ENCODE data around the gene NAA60.
"Not testable (repeated sequence)": the region's sequence is repeated elsewhere in the genome, so short reads cannot be mapped to it uniquely, and the experiment has no call there.

NAA60 gene

DNA sequence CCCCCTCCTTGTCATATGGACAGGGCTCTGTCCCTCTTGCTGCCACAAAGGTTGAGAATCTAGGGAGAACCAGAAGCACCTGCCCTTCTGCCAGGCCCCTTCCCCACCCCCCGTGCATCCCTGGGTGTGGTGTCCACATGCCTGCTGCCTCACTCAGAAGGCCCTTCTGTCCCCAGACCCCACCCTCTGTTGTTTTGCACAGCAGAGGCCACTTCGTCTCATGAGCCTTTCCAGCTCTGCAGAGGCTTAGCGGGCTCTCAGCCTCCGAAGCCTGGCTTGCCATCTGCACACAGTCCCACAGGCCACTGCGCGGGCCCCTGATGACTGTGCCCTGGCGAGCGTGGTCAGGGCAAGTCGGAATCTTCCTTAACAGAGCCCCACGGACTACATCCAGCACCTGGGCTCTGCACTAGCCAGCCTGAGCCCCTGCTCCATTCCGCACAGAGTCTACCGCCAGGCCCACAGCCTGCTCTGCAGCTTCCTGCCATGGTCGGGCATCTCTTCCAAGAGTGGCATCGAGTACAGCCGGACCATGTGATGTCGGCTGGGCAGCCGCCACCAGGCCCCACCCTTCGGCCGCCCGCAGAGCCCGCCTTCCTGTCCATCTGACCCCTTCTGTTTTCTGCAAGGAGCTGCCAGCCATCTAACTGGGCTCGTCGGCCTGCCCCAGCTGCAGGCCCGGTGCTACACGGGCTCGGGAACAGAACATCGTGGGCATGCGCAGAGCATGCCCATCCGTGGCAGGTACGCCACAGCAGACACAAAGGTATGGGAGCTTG, 41.0 kb downstream of the NAA60 start:
- DNase-seq = no peak

DNA sequence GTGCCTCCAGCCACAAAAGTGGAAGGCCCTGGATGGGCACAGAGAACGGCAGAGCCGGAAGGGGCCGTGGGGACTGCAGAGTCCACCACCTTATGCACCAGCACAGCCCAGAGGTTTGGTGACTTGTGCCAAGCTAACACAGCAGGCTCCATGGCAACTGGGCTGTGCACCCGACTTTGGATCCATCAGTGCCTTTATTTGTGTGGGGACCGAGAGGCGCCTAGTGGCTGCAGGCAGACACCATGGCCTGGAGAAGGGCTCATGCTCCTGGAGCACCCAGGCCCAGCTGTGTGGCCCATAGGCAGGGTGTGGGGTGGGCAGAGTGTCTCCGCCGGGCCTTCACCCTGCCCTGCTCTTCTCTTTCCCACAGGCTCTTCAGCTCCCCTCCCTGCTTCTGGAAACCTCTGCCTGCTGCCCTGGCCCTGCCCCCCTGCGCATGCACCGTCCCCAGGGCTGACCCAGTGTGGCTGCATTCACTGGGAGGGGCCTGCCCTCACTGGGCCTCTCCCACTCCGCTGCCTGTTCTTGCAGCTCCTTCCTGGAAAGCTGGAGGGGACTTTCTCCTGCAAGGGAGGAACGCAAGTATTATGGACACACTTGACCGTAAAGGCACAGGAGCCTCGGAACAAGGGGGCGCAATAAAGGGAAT, 41.7 kb downstream of the NAA60 start:
- no peak for DNase-seq

DNA sequence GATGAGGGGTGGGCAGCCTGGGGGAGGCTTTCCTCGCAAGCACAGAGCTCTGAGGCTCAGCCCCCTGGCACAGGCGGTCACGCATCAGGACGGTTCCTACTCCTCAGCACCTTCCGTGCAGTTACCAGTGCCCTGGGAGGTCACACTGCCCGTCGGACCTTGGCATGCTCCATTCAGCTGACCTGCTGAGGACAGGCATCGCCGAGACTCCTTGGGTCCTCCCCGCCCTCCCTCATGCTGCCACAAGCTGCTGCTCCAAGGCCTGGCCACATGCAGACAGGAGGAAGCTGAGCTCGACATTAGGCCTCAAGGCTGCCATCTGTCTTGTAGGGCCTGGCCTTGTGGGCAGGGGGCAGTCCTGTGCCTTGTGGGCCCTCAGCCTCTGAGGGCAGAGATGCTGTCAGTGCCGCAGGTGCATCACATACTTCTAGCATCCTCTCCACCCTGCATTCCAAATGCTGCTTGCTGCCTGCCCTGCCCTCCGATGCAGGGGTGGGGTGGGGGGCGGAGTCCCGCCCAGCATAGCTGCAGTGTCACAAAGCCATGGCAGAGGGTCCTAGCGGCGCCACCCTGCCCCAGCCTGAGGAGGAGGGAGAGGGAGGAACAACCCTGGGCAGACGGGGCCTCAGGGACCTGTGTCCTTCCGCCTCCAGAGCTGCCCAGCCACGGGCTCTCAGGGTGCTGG, 42.5 kb downstream of the NAA60 start:
- no peak for DNase-seq

DNA sequence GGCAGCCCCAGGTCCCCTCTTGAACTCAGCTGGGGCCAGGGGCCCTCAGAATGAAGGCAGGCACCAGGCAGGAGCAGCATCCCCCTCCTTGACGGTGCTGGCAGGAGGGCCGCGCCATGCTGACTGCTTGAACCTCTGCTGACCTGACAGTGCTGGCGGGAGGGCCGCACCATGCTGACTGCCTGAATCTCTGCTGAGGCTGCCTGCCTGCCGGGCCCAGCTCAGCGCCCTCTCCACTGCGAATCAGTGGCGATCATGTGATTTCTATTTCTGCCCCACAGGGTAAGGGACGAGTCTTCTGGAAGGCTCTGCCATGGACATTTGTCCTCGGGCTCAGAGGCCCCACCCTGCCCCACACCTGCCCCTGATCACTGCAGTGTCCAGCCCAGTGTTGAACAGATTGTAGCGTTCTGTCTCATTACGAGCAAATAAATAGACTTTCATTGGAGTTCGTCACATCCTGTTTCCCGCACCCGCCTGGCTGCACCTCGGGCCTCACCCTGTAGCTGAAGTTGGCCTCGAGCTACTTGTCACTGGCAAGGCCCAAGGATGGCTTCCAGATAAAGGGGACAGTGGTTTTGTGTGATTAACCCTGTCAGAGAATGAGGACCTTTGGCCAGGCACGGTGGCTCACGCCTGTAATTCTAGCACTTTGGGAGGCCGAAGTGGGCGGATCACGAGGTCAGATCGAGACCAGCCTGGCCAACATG, 43.2 kb downstream of the NAA60 start:
- DNase-seq = no peak

DNA sequence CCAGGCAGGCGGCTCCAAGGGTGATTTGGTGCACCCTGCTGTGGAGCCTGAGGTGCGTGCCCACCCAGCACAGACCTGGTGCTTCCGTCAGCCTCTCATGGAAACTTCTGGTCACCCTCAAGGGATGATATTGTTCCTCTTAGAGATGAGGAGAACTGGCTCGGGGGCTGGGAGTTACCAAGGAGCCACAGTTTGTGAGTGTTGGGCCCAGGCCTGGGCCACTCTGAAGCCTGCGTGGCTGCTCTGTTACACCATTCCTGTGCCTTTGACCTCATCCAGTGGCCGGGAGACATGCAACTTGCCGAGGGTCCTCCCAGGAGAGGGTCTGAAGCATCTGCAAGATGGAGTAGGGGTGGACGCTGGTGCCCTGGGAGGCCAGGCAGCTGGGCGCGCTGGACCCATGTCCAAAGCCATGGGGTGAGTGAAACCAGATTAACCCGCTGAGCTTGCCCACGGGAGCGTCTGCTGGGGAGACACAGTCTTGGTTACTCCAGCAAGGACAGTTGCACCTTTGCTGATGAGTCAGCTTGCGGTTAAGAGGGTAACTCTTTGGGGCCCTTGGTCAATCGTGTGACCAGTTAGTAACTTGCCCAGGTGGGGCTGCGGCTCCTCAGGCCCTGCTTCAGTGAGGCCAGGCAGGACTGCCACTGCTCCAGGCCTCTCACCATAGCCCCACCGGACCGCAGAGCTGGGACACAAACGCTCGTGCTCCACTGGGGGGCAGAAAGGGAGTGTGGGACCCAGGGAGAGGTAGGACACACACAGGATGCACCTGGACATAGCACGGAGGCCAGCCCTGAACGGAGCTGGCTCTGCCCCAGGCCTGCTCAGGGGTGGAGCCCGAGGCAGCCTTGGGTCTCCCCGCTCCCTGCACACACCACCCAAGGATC, 44.3 kb downstream of the NAA60 start:
- no peak for DNase-seq

DNA sequence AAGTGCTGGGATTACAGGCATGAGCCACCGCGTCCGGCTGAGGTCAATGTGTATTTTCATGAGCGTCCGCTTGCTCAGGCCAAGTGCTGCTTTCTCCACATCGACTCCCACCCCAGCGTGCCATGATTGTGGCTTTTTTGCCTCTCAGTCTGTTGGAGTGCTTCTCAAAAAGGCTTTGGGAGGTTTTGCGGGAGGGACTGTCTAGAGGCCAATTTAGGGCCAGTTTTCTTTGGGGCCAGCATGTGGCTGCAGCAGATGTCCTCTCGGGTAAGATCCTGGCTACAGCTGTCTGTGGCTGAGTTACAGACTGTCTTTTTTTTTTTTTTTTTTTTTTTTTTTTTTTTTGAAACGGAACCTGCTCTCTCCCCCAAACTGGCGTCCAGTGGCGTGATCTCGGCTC, 45.3 kb downstream of the NAA60 start:
- no peak for DNase-seq

DNA sequence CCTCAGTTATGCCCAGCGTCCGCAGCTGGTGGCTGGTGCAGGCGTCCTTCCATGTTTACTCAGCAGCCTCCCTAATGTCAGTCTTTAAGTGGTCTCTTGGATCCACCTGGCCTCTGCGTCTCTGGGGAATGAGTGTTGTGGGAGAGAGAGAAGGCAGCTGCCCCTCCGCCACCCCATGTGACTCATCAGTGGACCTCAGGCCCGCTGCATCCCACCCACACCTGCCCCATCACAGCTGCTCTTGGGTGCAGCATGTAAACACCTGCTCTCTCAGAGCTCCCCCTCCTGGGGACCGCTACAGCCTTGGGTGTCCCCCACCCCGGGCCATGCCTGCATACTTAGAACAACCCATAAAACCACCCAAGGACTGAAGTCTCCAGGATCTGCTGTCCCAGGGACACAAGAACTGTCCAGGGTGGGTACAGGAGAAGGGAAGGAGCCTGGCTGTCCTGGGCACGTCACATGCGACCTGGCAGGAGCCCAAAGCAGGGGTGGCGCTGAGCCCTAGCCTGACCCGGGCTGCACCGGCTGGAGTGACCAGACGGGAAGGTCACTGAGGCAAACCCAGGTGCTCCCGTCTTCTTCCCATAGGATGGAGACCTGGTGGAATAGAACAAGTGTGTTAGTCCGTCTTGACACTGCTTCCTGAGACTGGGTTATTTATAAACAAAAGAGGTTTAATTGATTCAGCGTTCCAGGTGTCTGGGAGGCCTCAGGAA, 47.6 kb downstream of the NAA60 start:
- DNase-seq = no peak

DNA sequence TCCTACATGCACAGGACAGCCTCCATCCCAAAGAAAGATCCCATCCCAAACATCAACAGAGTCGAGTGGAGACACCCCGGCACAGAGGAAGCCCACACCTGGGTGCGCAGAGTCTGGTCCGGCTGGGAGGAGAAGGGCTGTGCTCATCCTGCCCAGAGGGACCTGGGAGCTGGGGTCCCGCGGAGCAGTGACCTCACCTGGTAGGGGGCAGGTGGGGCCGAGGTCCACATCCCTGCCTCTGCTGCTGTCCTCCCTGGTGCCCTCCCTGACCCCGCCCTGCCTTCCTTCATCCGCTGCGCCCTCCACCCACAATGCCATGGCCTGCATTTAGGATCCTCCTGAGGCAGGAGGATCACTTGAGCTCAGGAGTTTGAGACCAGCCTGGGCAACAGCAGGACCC, 48.9 kb downstream of the NAA60 start:
- DNase-seq = no peak

DNA sequence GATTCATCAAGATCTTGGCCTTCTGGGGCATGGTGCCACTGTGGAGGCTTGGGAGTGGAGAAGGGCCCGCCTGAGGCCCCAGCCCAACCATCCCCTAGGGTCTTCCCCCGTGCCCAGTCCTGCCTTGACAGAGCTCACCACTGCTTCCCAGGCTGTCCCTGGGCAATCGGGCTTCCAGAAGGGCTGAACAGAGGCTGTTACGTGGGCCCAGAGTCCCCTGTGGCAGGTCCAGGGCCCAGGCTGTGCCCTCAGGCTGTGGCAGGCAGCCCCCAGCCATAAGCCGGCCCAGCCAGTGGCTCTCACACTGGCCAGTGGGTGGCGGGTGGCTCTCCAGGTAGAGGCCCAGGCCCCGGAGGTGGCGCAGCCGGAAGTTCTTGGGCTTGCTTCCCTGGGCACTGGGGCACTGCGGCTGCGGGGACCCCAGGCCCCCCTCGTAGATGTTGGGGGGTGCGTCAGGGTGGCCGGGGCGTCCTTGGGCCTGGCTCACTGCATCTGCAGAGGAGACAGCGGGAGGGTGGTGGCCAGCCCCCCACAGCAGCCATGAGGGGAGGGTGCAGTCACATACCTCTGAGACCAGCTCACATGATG, 51.0 kb downstream of the NAA60 start:
- no peak for DNase-seq

DNA sequence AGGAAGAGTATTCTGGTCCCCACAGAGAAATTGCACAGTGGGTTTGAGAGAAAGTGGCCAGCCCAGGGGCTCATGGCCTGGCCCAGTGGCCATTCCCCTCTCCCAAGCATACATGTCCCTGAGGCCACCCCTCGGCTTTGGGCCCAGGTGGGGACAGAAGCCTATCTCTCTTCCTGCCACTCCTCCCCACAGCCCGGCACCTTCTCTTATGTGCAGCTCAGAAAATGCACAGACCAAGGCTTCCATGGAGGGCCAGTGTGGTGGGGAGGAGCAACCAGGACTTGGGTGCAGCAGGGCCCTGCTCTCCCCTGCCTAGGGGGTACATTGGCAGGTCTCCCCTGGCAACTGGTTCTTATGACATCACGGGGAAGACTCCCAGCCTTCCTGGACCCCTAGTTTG, 51.7 kb downstream of the NAA60 start, which contains the start of gene C16orf90:
TSS of gene C16orf90 (minus strand) at position 314 of the 400 bp plus-strand sequence. CDS start at position 246, 68 bp downstream.
- DNase-seq = no peak

DNA sequence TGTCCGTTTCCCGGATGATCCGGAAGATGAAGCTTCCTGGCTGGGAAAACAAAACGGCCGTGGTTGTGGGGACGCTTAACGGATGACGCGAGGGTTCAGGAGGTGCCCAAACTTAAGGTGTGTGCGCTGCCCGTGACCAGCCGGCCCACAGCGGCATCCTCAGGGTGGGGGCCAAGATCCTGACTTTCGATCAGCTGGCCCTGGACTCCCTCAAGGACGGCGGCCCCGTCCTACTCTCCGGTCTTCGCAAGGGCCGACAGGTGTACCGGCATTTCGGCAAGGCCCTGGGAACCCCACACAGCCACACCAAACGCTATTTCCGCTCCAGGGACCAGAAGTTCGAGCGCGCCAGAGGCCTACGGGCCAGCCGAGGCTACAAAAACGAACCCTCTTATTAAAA, 52.9 kb downstream of the NAA60 start:
- no peak for DNase-seq

DNA sequence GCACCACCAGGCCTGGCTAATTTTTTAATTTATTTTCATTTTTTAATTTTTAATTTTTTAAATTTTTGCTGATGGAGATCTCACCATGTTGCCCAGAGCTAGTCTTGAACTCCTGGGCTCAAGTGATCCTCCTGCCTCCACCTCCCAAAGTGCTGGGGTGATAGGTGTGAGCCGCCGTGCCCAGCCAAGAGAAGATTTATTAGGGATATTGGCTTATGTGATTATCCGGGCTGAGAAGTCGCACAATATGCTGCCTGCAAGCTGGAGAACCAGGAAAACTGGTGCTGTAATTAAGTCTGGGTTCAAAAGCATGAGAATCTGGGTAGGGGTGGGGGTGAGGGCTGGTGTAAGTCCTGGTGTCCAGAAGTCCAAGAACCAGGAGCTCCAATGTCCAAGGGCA, 54.3 kb downstream of the NAA60 start:
- DNase-seq = no peak

DNA sequence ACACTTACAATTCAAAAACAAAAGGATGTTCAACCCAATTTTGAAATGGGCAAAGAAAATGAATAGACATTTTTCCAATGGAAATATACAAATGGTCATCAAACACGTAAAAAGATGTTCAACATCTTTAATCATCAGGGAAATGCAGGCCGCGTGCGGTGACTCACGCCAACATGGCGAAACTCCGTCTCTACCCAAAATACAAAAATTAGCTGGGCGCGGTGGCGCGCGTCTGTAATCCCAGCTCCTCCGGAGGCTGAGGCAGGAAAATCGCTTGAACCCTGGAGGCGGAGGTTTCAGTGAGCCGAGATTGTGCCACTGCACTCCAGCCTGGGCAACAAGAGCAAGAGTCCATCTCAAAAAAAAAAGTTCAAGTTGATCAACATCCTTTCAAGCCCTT, 55.5 kb downstream of the NAA60 start:
- no peak for DNase-seq

DNA sequence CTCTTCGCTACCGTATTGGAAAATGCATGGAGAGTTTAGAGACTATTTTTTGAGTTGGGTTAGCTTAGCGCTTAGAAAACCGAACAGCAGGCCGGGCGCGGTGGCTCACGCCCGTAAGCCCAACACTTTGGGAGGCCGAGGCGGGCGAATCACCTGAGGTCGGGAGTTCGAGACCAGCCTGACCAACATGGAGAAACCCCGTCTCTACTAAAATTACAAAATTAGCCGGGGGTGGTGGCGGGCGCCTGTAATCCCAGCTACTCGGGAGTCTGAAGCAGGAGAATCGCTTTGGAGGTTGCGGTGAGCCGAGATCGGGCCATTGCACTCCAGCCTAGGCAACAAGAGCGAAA, 57.9 kb downstream of the NAA60 start:
- not testable (repeated sequence) for DNase-seq

DNA sequence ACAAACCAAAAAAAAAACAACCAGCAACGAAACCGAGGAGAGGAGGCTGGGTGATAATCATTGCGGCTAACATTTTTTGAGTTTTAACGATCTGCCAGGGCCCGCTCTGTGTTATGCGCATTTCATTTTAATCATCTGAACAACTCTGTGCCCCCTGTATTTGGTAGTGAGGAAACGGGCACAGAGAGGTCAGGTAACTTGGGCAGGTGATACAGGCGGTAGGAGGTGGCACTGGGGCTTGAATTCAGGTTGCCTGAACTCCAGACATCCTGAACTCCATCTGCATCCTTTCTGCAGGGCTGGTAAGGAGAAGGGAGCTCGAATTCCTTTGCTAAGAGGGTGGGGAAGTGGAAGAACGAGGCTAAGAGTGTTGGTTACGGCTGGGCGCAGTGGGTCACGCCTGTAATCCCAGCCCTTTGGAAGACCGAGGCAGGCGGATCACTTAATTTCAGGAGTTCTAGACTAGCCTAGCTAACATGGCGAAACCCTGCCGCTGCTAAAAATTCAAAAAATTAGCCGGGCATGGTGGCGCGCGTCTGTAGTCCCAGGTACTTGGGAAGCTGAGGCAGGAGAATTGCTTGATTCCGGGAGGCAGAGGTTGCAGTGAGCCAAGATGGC, 58.4 kb downstream of the NAA60 start:
- DNase-seq = peak; percentile 9

DNA sequence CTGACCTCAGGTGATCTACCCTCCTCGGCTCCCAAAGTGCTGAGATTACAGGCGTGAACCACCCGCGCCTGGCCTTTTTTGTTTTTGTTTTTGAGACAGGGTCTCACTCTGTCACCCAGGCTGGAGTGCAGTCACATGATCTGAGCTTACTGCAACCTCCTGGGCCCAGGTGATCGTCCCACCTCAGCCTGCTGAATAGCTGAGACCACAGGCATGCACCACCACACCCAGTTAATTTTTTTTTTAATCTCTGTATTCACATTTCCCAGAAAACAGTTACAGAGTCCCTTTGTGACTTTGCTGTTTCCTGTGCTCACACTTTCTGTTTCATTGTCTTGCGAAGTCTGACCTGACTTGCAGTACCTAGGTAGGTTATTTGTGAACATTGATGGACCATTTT, 60.0 kb downstream of the NAA60 start:
- no peak for DNase-seq

DNA sequence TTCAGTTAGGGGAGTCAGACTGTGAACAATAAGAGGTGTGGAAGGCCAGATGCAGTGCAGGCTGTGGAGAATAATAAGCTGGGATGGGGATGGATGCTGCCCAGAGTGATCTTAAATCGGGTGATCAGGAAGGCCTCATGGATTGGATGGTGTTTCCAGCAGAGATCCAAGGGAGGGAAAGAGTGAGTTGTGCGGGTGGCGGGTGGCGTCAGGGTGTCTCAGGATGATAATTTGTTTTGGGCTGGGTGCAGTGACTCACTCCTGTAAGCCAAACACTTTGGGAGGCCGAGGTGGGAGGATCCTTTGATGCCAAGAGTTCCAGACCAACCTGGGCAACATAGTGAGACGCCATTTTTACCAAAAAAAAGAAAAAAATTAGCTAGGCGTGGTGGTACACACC, 65.3 kb downstream of the NAA60 start:
- DNase-seq = no peak

DNA sequence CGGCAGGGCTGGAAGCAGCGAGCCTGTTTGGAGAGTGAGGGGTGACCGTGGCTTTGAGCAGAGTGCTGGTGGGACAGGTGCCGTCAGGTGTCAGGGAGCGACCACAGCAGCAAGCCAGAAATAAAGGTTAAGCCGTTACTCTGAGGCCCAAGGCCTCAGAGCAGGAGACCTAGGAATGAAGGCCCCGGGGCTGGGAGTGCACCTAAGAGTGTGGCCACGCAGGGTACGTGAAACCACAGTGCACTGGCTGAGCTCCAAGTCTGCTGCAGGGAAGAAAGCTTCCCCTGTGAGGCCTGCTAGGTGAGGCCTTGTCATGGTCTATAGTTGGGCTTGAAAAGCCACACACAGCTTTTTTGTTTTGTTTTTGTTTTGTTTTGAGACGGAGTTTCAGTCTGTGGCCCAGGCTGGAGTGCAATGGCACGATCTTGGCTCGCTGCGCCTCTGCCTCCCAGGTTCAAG, 66.0 kb downstream of the NAA60 start:
- no peak for DNase-seq

DNA sequence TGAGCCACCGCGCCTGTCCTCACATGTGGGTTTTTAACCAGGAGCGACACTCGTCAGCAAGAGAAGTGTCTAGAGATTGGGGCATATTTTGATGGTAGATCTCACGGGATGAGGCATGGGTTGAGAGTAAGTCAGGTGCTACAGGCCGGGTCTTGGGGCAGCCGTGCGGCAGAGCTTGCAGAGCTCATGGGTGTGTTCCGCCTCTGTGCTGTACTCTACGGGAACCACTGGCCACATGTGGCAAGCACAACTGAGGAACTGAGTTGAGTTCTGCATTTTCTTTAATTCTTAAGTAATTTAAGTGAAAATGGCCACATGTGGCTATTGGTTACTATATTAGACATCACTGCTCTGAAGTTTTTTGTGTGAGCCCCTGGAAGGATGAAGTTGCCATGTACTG, 66.9 kb downstream of the NAA60 start:
- no peak for DNase-seq

DNA sequence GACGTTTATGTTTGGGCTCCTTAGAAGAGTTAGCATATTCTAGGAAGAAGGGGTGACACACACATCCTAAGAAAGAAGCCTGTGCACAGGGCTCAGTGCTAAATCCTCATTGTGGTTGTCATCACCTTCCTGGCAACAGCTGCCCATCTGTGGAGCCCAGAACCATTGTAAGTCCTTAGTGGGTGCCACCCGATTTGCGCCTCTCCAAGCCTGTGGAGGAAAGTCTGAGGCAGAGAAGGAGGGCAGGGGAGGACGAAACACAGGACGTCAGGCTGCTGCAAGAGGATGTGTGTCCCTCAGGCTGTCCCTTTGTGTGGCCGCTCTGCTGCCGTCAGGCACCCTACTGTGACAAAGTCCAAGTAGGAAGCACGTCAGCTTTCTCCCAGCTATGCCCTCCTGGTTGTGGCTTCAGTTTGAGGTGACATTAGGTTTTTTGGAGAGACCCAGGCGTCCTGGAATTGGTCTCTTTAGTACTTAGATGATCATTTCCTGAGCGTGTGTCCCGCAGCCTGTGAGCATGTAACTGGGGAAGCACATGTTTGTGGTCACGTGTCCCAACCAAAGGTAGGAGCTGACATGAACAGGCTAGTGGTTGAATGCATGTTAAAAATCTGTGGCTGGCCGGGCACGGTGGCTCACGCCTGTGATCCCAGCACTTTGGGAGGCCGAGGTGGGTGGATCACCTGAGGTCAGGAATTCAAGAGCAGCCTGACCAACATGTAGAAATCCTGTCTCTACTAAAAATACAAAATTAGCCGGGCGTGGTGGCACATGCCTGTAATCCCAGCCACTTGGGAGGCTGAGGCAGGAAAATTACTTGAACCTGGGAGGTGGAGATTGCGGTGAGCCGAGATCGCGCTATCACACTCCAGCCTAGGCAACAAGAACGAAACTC, 68.1 kb downstream of the NAA60 start:
- DNase-seq = no peak
